Hematopoietic multipotent progenitor cell treated with erythropoietin and hydrocortisone succinate and interleukin-3 and kit ligand, for 15 days (in vitro differentiated cells): Measurements from ENCODE around the gene RPUSD3.
A peak's percentile ranks its signal among the peaks of the same experiment; 100 is the strongest.

Experiments used
- DNase-seq: peaks from one replicate; pipeline ENCODE4 v3.0.0-alpha.2; 2015; ENCODE audit warnings: low spot score

RPUSD3 gene

DNA sequence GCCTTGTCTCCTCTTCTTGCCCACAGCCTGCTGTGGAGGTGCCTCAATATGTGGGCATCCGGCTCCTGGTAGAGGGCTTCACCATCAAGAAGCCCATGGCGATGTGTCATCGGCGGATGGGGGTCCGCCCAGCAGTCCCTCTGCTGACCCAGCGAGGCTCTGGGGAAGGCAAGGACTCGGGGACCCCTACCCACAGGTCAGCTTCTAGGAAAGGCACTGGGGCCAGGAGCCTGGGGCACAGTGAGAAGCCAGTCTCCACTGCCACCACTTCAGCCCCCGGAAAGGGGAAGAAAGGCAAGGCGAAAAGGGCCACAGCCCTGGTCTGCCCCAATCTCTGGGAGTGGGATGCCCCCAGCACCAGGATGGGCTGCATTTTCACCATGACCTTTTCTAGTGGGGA lies 10.7 kb downstream of the RPUSD3 start:
- DNase-seq = no peak

DNA sequence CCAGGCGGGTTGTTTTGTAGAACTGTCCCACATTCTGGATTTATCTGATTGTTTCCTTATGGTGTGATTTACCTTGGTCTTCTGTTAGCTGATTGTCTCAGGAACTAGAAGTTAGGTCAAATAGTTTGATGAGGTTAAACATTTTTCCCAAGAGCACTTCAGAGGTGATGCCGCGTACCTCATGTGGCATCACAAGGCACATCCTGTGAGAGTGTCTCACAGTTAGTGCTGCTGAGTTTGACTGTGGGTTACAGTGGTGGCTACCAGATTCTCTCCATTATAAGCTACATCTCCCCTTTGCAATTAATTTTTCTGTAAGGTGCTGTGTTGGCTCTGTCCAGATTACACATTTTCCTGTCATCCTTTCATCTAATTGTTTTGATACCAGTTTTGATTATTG lies 12.6 kb downstream of the RPUSD3 start:
- DNase-seq = no peak

DNA sequence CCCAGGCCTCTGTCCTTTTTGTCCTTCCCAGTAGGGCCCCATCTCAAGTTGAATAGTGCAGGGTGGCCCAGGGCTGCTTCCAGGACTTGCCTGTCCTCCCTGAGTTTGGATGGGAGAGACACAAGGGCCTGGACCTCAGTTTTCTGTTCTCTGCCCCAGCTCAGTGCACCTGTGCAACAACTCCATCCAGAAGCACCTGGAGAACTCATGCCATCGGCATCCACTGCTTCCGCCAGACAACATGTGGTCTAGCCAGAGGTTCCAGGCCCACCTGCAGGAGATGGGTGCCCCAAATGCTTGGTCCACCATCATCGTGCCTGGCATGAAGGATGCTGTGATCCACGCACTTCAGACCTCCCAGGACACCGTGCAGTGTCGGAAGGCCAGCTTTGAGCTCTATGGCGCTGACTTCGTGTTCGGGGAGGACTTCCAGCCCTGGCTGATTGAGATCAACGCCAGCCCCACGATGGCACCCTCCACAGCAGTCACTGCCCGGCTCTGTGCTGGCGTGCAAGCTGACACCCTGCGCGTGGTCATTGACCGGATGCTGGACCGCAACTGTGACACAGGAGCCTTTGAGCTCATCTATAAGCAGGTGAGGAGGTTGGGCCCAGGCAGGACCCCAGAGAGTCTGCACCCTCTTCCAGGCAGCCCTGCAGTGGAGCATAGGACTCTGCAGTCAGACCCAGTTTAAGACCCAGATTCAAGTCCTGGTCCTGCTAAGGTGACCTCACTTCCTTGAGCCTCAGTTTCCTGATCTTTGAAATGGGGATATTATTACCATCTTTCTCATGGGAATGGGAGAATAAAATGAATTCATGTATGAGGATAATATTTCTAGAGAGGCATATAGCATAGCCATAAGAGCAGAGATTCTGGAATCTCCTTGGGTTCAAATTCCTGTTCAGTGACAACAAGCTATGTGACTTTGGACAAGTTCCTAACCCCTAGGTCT lies 14.7 kb downstream of the RPUSD3 start:
- no peak for DNase-seq

DNA sequence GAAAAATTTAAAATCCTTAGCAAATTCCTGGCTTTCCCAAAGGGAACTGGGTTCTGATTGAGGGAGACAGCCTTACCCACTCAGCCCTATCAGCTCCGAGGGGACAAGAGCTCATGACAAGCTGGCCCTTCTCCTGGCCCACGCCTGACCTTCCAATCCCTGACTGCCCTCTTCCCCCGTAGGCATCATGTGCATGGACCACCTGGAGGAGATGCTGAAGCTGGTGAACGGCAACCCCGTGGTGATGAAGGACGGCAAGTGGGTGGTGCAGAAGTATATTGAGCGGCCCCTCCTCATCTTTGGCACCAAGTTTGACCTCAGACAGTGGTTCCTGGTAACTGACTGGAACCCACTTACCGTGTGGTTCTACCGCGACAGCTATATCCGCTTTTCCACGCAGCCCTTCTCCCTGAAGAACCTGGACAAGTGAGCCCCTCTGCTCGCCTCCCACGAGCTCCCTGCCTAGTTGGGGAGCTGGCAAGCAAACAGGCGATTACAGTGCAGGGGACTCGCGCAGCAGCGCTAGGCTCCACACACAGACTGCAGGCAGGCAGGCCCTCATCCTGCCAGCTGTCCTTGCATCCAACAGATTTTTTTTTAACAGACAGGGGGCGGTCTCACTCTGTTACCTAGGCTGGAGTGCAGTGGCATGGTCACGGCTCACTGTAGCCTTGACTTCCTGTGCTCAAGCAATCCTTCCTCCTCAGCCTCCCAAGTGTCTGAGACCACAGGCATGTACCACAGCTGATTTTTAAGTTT lies 16.8 kb downstream of the RPUSD3 start:
- peak; percentile 39 for DNase-seq

DNA sequence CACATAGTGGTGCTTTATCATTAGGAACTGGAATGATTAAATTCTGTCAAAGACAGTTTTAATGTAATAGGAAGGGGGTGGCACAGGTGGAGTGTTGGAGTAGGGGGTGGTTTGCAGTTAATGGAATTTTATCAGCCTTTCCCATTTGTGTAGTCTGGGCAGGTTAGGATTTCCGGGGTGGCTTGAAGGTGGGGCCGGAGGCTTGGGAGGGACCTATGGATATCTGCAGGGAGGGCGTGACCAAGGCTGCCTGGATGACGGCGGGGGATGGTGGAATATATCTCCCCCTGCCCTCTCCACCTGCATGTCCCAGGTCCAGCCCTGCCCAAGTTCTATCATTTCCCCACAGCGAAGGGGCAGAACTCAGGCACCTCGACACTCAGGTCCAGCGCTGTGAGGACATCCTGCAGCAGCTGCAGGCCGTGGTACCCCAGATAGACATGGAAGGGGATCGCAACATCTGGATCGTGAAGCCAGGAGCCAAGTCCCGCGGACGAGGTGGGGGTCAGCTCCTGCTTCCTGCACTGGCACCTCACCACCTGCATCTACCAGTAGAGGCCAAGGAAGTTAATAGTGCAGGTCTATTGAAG lies 18.3 kb downstream of the RPUSD3 start:
- DNase-seq = no peak

DNA sequence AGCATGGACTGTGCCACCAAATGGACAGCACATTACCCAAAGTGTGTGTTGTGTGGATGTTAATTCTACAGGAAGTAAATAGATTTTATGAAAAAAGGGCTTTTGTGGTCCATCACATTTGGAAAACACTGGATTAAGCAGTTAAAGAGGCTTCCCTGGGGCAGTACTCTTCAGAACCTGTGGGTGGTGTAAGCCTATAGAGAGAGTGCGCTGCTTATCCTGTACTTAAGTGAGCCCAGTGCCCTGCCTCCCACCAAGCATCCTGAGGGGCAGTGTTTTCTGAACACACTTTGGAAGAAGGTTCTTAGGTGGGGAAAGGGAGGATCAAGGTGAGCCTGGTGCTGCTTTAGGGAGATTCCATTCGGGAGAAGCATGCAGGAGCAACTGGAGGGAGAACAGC lies 22.9 kb downstream of the RPUSD3 start:
- no peak for DNase-seq

DNA sequence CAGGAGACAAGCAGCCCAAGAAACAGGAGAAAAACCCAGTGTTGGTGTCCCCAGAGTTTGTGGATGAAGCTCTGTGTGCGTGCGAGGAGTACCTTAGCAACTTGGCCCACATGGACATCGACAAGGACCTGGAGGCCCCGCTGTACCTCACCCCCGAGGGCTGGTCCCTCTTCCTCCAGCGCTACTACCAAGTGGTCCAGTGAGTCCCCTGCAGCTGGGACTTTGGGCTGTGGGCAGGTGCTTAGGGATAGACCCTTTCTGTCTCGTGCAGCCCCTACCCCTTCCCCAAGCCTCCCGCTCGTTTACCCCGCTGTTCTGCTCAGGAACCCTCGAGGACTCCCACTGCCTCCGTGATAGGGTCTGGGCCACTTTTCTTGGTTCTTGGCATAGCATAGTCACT lies 23.3 kb downstream of the RPUSD3 start:
- DNase-seq = no peak

DNA sequence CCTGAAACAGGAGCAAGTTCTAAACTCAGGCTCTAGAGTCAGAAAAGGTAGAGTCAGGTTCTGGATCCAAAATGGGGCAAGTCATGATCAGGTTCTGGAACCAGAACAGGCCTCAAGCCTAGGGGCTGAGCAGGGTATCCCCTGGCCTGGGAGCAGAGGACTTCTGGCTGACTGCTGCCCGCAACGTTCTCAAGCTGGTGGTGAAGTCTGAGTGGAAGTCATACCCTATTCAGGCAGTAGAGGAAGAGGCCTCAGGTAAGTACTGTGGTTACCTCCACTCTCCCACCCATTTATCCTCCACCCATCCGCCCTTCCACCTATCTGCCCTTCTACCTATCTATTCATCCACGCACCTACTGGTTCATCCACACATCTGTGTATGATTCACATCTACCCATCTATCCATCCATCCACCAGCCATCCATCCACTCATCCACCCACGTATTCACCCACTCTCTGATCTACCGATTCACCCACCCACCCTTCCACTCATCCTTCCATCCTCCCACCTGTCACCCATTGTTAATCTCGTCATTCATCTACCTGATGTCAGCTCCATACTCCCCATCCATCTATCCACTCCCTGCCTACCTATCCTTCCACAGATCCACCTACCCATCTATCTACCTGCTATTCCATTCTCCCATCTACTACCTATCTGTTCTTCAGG lies 25.0 kb downstream of the RPUSD3 start:
- no peak for DNase-seq

DNA sequence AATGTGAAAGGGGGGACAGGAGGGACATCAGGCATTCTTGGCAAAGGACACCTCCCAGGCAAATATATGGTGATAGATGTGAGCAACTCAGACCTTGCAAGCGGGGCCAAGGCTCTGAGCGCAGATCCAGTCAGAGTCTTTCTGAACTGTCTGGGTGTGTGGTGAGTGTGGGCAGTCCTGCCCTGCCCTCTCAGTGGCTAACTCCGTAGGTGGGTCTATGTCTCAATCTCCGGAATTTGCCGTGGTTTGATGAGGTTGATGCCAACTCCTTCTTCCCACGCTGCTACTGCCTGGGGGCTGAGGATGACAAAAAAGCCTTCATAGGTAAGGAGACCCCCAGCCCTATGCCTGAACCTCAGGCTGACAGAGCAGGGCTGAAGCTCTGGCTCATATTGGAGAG lies 26.4 kb downstream of the RPUSD3 start:
- no peak for DNase-seq

DNA sequence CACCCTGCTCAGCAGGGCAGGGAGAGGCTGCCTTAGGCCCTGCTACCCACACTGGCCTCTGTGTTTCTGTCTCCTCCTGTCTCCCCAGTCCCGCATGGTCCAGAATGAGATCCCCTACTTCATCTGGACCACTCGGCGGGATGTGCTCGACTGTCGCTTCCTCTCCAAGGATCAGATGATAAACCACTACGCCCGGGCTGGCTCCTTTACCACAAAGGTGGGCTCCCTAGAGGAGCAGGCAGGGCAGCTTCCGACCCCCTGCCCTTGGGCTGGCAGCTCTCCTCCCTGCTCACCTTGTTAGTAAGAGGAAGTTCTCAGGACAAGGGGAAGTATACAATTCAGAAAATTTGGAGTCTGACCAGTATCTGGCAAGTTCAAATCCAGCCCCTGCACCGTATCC lies 27.8 kb downstream of the RPUSD3 start:
- DNase-seq = no peak

DNA sequence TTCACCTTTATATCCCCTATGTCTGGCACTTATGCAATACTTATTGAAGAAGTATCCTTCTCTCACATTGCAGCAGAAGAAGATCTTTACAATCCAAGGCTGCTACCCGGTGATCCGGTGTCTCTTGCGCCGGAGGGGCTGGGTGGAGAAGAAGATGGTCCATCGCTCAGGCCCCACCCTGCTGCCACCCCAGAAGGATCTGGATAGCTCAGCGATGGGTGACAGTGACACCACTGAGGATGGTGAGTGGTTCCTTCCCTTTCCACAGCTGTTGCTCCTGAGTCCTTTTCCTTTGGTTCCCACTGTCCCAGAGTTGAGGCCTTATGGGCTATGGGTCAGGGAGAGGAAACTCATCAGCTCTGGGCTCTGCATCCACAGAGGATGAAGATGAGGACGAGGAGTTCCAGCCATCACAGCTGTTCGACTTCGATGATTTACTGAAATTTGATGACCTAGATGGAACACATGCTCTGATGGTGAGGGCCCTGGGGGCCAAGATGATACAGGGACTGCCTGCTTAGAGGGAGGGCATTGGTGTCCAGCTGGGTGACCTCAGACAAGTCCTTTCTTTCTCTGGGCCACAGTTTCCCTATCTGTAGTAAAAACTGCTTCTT lies 30.8 kb downstream of the RPUSD3 start:
- no peak for DNase-seq

DNA sequence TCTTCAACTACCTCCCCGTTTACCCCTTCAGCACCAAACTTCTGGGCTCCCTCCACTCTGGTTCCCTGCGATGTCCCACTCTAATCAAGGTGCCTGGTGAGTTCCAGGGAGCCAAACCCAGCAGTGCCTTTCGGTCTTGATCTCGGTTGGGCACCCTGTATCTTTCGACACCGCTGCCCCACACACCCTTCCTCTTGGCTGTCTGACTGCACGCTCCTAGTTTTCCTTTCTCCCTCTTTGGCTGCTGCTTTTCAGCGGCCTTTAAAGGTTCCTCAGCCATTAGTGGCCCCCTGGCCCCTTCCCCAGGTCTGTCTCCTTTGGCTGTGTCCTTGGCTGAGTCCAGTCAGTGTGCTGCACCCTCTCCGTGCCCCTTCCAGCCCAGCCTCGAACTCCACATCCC lies 33.0 kb downstream of the RPUSD3 start:
- DNase-seq = no peak

DNA sequence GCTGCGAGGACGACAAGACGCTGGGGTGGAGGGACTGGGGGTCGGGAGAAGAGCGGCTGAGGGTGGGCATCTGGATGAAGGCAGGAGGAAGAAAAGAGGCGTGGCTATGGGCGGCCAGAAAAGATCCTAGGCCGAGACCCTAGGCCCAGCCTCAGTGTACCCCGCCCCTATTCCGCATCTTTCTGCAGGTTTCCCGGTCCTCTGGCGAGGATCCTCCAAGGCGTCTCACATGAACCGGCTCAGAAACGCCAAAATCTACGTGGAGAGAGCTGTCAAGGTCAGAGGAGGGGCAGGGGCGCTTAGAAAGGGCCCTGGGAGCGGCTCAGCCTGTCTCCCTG lies 33.4 kb downstream of the RPUSD3 start:
- no peak for DNase-seq

DNA sequence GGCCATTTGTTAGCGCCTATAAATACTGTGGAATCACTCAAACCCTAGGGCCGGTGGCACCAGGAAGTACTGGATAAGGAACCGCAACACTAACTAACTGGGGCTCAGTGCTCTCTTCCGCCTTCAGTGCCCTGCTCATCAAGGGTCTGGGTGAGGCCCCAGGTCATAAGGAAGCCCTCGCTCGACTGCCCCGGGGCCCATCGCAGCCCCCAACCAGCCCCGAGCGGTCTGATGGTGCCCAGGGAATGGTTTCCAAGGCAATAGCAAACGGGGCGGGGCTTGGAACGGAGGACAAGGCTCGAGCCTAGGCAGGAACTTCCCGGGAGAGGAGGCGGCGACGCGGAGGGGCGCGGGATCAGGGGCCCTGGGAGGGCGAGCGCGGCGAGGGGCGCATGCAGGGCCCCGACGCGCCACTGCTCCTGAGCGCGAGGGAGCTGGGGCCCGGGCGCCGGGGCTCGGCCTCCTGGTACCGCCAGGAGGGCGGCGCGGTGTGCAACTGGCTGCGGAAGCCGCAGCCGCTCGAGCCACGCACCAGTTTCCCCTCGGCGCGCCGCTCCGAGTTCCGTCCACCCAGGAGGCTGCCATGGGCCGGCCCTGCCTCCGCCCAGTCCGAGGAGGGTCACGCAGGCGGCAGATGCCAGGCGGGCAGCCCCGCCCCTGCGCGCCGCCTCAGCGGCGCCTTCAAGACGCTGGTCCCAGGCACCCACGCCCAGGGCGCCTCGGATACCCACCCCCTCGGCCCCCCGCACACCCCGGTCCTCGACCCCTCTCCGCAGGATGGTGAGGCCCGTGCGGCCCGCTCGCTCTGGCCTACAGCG lies 34.0 kb downstream of the RPUSD3 start, which contains the start of gene TTLL3:
TTLL3 (plus strand) TSS at position 648 of the 818 bp plus-strand sequence. CDS start 400 bp downstream, outside the sequence.
- peak; percentile 22 for DNase-seq

DNA sequence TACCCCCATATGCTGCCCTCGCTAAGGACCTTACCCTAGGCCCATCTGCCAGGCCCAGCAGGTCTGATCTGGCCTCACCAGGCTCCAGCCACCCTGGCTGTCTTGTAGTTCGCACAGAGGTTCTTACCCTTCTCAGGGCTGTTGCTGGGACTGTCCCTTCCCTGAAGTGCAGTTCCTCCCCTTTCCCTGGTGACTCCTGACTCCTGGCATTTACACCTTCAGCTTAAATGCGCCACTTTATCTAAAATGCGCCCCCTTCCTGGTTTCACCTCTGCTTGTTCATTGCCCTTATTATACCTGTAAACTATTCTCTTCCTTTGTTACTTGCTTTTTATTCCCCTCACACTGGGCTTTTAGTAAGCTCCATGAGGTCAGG lies 34.6 kb downstream of the RPUSD3 start:
- no peak for DNase-seq

DNA sequence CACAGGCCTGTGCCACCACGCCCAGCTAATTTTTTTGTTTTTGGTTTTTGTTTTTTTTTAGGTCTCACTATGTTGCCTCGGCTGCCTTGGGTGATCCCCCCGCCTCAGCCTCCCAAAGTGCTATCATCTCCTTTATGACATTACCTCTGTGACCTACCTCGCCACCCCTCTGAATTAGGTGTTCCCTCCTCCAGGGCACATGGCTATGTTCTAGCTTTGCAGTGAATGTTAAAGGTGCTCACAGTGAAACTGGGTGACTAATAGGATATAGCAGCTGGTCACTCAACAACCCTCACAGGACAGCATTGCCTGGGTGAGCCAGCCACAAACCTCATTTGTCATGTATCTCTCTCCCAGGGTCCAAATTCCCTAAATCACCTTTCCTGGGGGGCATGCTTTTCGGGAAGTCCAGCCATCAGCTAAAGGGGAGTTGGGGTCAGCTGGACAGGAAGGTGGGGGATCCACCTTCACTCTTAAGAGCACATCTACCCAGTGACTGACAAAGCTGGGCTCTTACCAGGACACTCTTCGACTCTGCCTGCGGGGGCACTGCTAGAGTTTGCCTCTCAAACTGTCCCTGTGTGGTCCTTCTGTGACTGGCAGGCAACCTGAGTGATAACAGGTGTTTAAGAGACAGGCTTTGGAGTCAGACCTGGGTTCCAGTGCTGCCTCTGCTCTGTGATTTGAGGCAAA lies 35.3 kb downstream of the RPUSD3 start:
- peak; percentile 37 for DNase-seq

DNA sequence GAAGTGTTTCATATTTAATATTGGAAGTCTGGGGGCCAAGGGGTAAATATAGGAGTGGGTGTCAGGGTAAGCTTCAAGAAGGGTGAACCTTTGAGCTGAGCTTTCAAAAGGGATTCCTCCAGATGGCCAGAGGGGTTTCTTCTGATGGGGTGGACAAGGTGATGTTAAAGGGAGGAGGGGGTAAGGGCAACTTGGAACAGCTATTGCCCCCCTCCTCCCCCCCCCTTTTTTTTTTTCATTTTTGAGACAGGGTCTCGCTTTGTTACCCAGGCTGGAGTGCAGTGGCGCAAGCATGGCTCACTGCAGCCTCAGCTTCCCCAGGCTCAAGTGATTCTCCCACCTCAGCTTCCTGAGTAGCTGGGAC lies 35.8 kb downstream of the RPUSD3 start:
- DNase-seq = no peak

DNA sequence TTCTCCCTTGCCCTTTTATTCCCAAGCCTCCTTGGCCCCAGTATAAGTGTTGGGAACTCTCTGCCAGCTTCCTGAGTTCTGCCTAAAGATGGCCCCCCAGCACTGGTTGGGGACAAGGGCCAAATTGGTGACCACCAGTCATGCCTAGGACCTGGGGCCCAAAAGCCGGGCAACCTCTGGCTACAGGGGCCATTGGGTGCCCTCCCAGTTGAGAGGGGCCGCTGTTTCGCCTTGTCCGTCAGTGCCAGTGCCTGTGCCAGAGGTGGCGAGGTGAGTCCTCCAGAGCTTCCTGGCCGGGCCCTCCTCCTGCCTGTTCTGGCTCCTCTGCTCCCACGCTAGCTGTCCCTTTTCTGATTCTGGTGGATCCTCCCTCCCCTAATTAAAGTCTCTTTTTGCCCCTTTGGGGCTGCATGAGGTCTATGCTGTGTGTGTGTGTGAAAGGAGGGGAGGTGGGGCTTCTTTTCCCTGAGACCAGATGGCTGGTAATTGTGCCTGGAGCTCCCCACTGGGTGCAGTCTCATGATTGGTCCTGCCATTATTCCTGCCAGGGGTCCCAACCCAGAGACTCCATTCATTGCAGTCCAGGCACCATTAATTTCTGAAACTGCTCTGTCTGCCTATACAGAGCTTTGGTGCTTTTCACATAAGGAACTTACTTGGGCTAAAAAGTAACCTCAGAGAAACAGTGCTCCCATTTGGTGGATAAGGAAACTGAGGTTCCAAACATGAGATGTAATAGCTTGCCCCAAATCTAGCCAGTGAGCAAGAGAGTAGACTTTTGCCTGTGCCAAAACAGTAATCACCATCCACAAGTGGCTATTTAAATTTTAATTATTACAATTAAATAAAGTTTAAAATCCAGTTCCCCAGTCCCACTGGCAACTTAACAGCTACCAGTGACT lies 36.9 kb downstream of the RPUSD3 start:
- no peak for DNase-seq

DNA sequence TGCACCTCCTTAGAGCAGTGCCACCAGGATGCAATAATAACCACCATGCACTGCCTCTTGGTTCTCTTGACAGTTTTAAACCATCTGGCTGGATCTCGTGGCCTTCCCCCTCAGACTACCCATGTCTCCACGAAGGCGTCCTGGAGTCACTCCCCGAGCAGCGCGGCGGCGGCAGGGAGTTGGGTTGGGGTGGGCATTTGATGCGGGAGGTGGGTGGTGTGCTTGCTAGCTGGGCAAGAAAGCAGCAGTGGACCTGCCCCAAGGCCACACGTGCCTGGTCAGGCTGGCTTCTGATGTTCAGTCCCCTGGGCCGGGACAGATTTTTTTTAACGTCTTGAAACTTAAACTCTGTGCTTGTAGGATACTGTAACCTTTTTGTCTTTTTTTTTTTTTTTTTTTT lies 37.7 kb downstream of the RPUSD3 start:
- no peak for DNase-seq
